Effector memory CD4-positive, alpha-beta T cell (primary cell): ENCODE results near the gene IL15RA.
"Not testable (repeated sequence)": the region's sequence is repeated elsewhere in the genome, so short reads cannot be mapped to it uniquely, and the experiment has no call there.

ENCODE experiments used
- DNase-seq, 3 donors: peaks; one replicate each; pipeline ENCODE4 v3.0.0-alpha.2; 2020
- H3K27ac ChIP-seq: 2 replicates; pipeline ENCODE4 v1.7.0; 2013; ENCODE audit warnings: mild to moderate bottlenecking, low read length, moderate library complexity; ENCODE audit not compliant: insufficient read depth, poor library complexity, severe bottlenecking
- H3K27me3 ChIP-seq: replicated peaks from 2 replicates; pipeline ENCODE4 v1.7.0; 2013; ENCODE audit warnings: mild to moderate bottlenecking, low read length; ENCODE audit not compliant: insufficient read depth, control insufficient read depth, poor library complexity, severe bottlenecking
- H3K36me3 ChIP-seq: 2 replicates; pipeline ENCODE4 v1.7.0; 2013; ENCODE audit warnings: mild to moderate bottlenecking, low read length, moderate library complexity; ENCODE audit not compliant: control insufficient read depth, insufficient read depth
- H3K4me1 ChIP-seq: 2 replicates; pipeline ENCODE4 v1.7.0; 2013; ENCODE audit warnings: low read length, mild to moderate bottlenecking; ENCODE audit not compliant: control insufficient read depth, insufficient read depth, poor library complexity, severe bottlenecking
- H3K4me3 ChIP-seq: 2 replicates; pipeline ENCODE4 v1.7.0; 2013; ENCODE audit warnings: low read length, low read depth, mild to moderate bottlenecking; ENCODE audit not compliant: insufficient read depth, poor library complexity, severe bottlenecking
- H3K9me3 ChIP-seq: 2 replicates; pipeline ENCODE4 v1.7.0; 2013; ENCODE audit warnings: mild to moderate bottlenecking, low read length, moderate library complexity; ENCODE audit not compliant: control insufficient read depth

The IL15RA gene

GRCh38 chr10:5915451-5915850 lies 61.9 kb downstream of the IL15RA start:
- Histone ChIP-seq H3K27me3 (no peaks in the 10 kb centered on the region), H3K4me3 (no peak overlapping the region), H3K36me3 (peaks cover 85% of the 10 kb centered on the region), H3K9me3 (no peaks in the 10 kb centered on the region), H3K4me1 (no peaks in the 10 kb centered on the region), H3K27ac (no peak overlapping the region)
- DNase-seq: no peak

DNA sequence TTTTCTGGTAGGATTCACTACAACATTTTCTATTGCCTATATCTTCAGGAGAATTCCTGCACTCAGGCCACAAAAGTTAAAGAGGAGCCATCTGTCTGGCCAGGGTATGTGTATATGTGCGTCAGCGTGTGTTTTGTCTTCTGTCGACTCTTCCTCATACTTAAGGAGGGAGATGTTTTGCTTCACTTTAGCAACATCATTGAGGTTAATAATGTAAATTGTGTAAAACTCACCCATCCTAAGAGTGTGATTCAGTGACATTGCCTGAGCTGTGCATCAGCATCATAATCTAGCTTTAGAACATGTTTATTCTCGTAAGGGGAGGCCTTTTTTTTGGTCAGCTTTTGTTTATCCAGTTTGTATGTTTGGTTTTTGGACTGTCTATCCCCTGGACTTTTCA lies 63.6 kb downstream of the IL15RA start:
- Histone ChIP-seq H3K27ac (no peak overlapping the region), H3K27me3 (no peaks in the 10 kb centered on the region), H3K4me1 (no peaks in the 10 kb centered on the region), H3K9me3 (no peaks in the 10 kb centered on the region), H3K36me3 (peaks cover 91% of the 10 kb centered on the region), H3K4me3 (no peak overlapping the region)
- DNase-seq: no peak

GRCh38 chr10:5911670-5912069 lies 65.7 kb downstream of the IL15RA start:
- Histone ChIP-seq H3K36me3 (peaks cover 73% of the 10 kb centered on the region), H3K27ac (no peak overlapping the region), H3K4me3 (no peak overlapping the region), H3K4me1 (no peaks in the 10 kb centered on the region), H3K27me3 (no peaks in the 10 kb centered on the region), H3K9me3 (no peaks in the 10 kb centered on the region)
- DNase-seq: no peak

DNA sequence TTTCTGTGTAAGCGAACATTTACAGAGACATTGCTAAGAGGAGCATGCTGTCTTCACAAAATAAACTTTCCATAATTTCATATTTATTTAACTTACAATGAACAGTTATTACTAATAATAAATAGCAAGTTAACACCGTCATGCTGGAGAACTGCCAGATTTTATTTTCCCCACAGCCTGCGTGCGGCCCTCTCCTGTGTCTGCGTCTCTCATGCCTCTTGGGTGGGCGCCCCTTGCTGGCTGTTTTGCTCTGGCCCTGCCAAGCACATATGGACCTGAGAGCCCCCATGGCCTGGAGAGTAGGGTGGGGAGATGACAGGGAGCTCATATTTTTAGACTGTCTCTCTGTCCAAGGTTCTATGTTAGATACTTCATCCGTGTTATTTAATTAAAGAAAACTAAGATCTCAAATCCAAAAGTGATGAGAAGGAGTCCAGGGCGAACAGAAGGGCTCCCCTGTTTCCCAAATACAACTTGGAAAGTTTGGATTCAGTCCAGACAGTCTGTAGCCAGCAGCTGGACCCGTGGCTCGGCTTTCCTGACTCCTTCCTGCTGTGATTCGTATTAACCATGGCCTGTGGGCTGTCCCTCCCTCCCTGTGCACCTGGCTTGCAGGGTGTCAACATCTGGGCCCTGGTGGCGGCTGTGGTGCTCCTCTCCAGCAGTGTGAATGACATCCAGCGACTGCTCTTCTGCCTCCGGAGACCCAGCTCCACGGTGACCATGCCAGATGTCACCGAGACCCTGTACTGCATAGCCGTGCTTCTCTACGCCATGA lies 66.8 kb downstream of the IL15RA start:
- H3K27ac ChIP-seq: no peak overlapping the region
- H3K9me3 ChIP-seq: no peaks in the 10 kb centered on the region
- H3K4me1 ChIP-seq: no peaks in the 10 kb centered on the region
- H3K4me3 ChIP-seq: no peak overlapping the region
- peaks cover 63% of the 10 kb centered on the region for H3K36me3 ChIP-seq
- no peaks in the 10 kb centered on the region for H3K27me3 ChIP-seq
- DNase-seq: no peak

DNA sequence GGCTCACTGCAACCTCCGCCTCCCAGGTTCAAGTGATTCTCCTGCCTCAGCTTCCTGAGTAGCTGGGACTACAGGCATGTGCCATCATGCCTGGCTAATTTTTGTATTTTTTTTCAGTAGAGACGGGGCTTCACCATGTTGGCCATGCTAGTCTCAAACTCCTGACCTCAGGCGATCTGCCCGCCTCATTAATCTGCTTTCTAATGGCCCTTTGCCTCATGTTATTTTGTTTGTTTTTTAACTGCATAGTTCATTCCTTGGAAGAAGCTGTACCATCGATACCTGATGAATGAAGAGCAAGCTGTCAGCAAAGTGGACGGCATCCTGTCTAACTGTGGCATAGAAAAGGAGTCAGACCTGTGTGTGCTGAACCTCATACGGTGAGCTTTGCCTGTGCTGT lies 68.7 kb downstream of the IL15RA start:
- H3K4me3 ChIP-seq, H3K27ac ChIP-seq, H3K27me3 ChIP-seq, H3K4me1 ChIP-seq, DNase-seq, H3K9me3 ChIP-seq: not testable (repeated sequence)
- H3K36me3 ChIP-seq: peaks cover 45% of the 10 kb centered on the region

- Histone ChIP-seq H3K4me1 (no peaks in the 10 kb centered on the region), H3K36me3 (peaks cover 30% of the 10 kb centered on the region), H3K27ac (no peak overlapping the region), H3K9me3 (no peaks in the 10 kb centered on the region), H3K4me3 (no peak overlapping the region), H3K27me3 (no peaks in the 10 kb centered on the region)
- DNase-seq: no peak
Observed at GRCh38 chr10:5906651-5907050, 70.7 kb downstream of the IL15RA start.

GRCh38 chr10:5905854-5906507 lies 71.4 kb downstream of the IL15RA start:
- Histone ChIP-seq H3K27me3 (no peaks in the 10 kb centered on the region), H3K27ac (no peak overlapping the region), H3K36me3 (peaks cover 24% of the 10 kb centered on the region), H3K9me3 (no peaks in the 10 kb centered on the region), H3K4me3 (no peak overlapping the region), H3K4me1 (no peaks in the 10 kb centered on the region)
- DNase-seq: no peak

DNA sequence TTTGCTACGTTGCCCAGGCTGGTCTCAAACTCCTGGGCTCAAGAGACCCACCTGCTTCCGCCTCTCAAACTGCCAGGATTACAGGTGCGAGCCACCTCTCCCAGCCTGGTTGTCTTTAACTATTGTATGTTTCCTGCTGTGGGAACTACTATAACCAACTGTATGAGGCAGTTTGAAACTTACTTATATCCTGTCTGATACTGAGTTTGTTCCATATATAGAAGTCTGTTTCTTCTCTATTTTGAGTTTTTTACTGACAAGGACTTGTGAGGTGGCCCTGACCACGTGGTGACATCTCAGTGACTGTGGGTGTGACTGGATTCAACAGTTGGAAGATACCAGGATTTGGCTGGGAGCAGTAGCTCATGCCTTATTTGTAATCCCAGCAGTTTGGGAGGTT lies 73.1 kb downstream of the IL15RA start:
- no peak overlapping the region for H3K27ac ChIP-seq
- H3K36me3 ChIP-seq: peaks cover 12% of the 10 kb centered on the region
- DNase-seq: no peak
- H3K4me1 ChIP-seq: no peaks in the 10 kb centered on the region
- no peaks in the 10 kb centered on the region for H3K27me3 ChIP-seq
- no peak overlapping the region for H3K4me3 ChIP-seq
- no peaks in the 10 kb centered on the region for H3K9me3 ChIP-seq

DNA sequence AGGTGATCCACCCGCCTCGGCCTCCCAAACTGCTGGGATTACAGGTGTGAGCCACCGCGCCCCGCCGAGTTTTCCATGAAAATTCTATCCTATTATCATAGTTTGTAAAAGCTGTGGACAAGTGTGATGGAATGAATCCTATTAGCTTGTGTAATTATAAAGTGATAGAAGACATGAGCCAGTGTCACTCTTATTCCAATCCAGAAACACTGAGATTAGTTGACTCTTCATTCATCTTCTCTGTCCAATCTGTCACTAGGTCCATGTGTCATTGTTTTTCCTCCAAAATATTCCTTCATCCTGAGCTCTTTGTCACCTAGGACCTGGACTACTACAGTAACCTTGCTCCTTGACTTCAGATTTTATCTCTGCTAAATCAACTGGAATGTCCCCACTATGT lies 73.8 kb downstream of the IL15RA start:
- DNase-seq: no peak
- no peak overlapping the region for H3K4me3 ChIP-seq
- no peaks in the 10 kb centered on the region for H3K9me3 ChIP-seq
- no peak overlapping the region for H3K27ac ChIP-seq
- H3K27me3 ChIP-seq: no peaks in the 10 kb centered on the region
- H3K36me3 ChIP-seq: peaks cover 5% of the 10 kb centered on the region
- H3K4me1 ChIP-seq: no peaks in the 10 kb centered on the region

DNA sequence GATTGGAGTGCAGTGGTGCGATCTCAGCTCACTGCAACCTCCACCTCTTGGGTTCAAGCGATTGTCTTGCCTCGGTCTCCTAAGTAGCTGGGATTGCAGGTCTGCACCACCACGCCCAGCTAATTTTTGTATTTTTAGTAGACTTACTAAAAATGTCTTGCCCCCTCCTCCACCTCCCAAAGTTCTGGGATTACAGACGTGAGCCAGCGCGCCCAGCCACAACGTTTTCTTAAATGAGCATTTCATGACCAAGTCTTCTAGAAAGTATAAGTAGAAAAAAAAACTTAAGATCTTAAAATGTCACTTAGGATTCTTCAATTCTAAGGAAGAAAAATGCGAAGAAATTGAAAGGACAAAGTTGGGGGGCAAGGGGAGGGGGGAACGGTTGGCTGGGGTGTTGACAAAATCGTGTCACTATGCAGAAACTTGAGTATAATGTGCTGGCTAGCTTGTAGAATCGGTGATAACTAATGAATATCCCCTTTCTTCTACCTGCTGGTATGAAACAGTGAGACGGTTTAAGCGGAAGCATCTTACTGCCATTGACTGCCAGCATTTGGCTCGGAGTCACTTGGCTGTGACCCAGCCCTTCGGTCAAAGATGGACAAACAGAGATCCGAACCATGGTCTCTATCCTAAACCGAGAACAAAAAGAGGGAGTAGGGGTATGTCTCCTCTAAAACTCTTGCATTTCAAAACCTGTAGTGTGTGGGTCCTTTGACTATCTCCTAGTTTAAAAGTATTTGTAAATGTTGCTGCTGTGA lies 74.7 kb downstream of the IL15RA start:
- H3K27me3 ChIP-seq: no peaks in the 10 kb centered on the region
- no peaks in the 10 kb centered on the region for H3K9me3 ChIP-seq
- peaks cover 5% of the 10 kb centered on the region for H3K36me3 ChIP-seq
- H3K4me1 ChIP-seq: no peaks in the 10 kb centered on the region
- DNase-seq: no peak
- no peak overlapping the region for H3K4me3 ChIP-seq
- no peak overlapping the region for H3K27ac ChIP-seq
